Stimulated activated CD4-positive, alpha-beta T cell treated with anti-CD3 and anti-CD28 coated beads, TNF-alpha, amount 100 ng/mL, for 48 hours (primary cell): ENCODE data around the gene ITGBL1.

Experiments
- DNase-seq, 3 donors: peaks; one replicate each; pipeline ENCODE4 v3.0.0-alpha.2; 2020; ENCODE audit warnings: low read depth in 3 of 3

ITGBL1 gene

GRCh38 chr13:101556676-101557123 lies 104.2 kb downstream of the ITGBL1 start:
- DNase-seq: no peak

- no peak for DNase-seq
Measured at GRCh38 chr13:101565317-101565716, 112.8 kb downstream of the ITGBL1 start.

GRCh38 chr13:101567841-101568240 lies 115.4 kb downstream of the ITGBL1 start:
- DNase-seq: no peak

GRCh38 chr13:101569807-101570206 lies 117.3 kb downstream of the ITGBL1 start:
- DNase-seq: no peak

GRCh38 chr13:101570410-101570809 lies 117.9 kb downstream of the ITGBL1 start:
- DNase-seq: no peak

- DNase-seq: no peak
Measured at GRCh38 chr13:101572456-101572855, 120.0 kb downstream of the ITGBL1 start.

GRCh38 chr13:101575581-101575980 lies 123.1 kb downstream of the ITGBL1 start:
- DNase-seq: no peak

GRCh38 chr13:101576455-101576854 lies 124.0 kb downstream of the ITGBL1 start:
- no peak for DNase-seq

GRCh38 chr13:101576977-101577376 lies 124.5 kb downstream of the ITGBL1 start:
- DNase-seq: no peak

GRCh38 chr13:101579281-101579802 lies 126.9 kb downstream of the ITGBL1 start:
- no peak for DNase-seq

- DNase-seq: no peak
Measured at GRCh38 chr13:101584331-101584730, 131.9 kb downstream of the ITGBL1 start.

GRCh38 chr13:101590479-101590878 lies 138.0 kb downstream of the ITGBL1 start:
- no peak for DNase-seq

- no peak for DNase-seq
Measured at GRCh38 chr13:101594936-101595335, 142.5 kb downstream of the ITGBL1 start.

- no peak for DNase-seq
Measured at GRCh38 chr13:101596803-101597202, 144.3 kb downstream of the ITGBL1 start.

- no peak for DNase-seq
Measured at GRCh38 chr13:101611491-101612475, 159.3 kb downstream of the ITGBL1 start.

GRCh38 chr13:101612735-101613134 lies 160.3 kb downstream of the ITGBL1 start:
- DNase-seq: no peak

GRCh38 chr13:101614491-101614890 lies 162.0 kb downstream of the ITGBL1 start:
- no peak for DNase-seq

GRCh38 chr13:101618440-101619187 lies 166.1 kb downstream of the ITGBL1 start:
- no peak for DNase-seq

GRCh38 chr13:101621099-101621498 lies 168.6 kb downstream of the ITGBL1 start:
- no peak for DNase-seq

- DNase-seq: no peak
Measured at GRCh38 chr13:101623470-101624209, 171.2 kb downstream of the ITGBL1 start.

GRCh38 chr13:101624210-101624922 lies 171.9 kb downstream of the ITGBL1 start:
- no peak for DNase-seq
